ENCODE measurements around the gene UCP3. TPM values are rescaled to one million over a fixed set of nuclear protein-coding genes. Genes with fewer than 3 reads are reported as not detected.

The UCP3 gene
- total and polyA plus RNA-seq, 2 donors (not counting 1 experiment from before 2014, with no cell fraction given), result 8.9 to 11.0 TPM

DNA sequence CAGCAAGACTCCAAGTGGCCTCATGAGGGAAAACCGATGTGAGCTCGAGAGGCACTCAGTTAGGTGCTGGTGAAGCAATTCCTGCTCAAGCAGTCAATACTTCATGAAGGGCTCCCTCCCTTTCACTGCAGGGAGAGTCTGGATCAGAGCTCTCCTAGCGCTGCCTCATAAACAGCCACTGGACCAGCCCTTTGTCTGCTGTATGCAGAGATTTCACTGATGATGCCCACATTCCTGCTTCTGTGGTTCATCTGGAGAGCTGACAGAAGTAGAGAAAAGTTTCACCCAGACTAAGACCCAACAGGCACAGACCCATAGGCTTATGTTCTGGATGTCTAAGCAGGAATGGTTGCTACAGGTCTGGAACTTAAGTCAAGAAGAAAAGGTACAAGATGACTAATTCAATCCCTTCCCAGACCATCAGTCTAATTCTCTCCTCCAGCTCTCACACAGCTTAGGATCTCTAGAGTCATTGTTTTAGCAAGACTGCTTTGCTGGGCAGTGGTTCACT, 30.3 kb downstream of the UCP3 start:
- peaks cover 26 to 76% of the 10 kb centered on the region in 2 experiments for H3K36me3 ChIP-seq (replicated peaks in 1 of 2; ENCODE audit: control extremely low read depth in 1 of 2, control insufficient read depth in 1 of 2, extremely low read depth in 1 of 2, insufficient read depth in 2 of 2, low read length in 1 of 2)
- intact Hi-C loops (cut with micrococcal nuclease), result no loop called here
- H3K27me3 Mint-ChIP-seq, result no peaks in the 10 kb centered on the region
- TF ChIP-seq, protein P1, sequence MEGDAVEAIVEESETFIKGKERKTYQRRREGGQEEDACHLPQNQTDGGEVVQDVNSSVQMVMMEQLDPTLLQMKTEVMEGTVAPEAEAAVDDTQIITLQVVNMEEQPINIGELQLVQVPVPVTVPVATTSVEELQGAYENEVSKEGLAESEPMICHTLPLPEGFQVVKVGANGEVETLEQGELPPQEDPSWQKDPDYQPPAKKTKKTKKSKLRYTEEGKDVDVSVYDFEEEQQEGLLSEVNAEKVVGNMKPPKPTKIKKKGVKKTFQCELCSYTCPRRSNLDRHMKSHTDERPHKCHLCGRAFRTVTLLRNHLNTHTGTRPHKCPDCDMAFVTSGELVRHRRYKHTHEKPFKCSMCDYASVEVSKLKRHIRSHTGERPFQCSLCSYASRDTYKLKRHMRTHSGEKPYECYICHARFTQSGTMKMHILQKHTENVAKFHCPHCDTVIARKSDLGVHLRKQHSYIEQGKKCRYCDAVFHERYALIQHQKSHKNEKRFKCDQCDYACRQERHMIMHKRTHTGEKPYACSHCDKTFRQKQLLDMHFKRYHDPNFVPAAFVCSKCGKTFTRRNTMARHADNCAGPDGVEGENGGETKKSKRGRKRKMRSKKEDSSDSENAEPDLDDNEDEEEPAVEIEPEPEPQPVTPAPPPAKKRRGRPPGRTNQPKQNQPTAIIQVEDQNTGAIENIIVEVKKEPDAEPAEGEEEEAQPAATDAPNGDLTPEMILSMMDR (IDR thresholded peaks at IDR 0.05), result no peak
- no peak for TF ChIP-seq EZH2 (IDR thresholded peaks at IDR 0.05; ENCODE audit: borderline replicate concordance, insufficient read depth, low read depth, low read length, poor library complexity, severe bottlenecking)
- WGBS (ENCODE audit: insufficient coverage), result 100% methylated on average over 3 of the region's 3 CpGs
- H3K27ac ChIP-seq (ENCODE audit: low read length in 2 of 2), result peak overlapping the region; percentile 94 to 99
- peaks cover 71% of the 10 kb centered on the region for H4K20me1 ChIP-seq (ENCODE audit: control insufficient read depth, insufficient read depth, low read length, poor library complexity, severe bottlenecking)
- H3K9me3 Mint-ChIP-seq (ENCODE audit: insufficient read depth), result no peaks in the 10 kb centered on the region
- ChIA-PET CTCF (interaction anchor here (0.7 to 7.4 kb wide), 5 partner anchors 9 to 33 kb away, joined by 3 to 97 read pairs (median 12); no protein-coding TSS in a partner anchor), POLR2A (interaction anchor here (1.0 to 8.8 kb wide), 4 partner anchors 8 to 192 kb away, joined by 3 to 155 read pairs (median 40); partner anchors contain the start of genes C2CD3 and PPME1)
- H3K4me3 Mint-ChIP-seq, result peak overlapping the region; percentile 99
- H3K4me1 ChIP-seq (ENCODE audit: control insufficient read depth in 2 of 2, insufficient read depth in 2 of 2, low read length in 2 of 2), result peaks cover 74 to 81% of the 10 kb centered on the region in 2 donors
- ATAC-seq (ENCODE audit: low read depth), result no peak
- no peak overlapping the region for H2AFZ ChIP-seq (ENCODE audit: insufficient read depth, low read depth, low read length, poor library complexity, severe bottlenecking)
- peak overlapping the region; percentile 96 for H3K4me2 ChIP-seq (replicated peaks; ENCODE audit: low read depth, low read length, poor library complexity, severe bottlenecking)
- H3K4me1 Mint-ChIP-seq, result peaks cover 83% of the 10 kb centered on the region
- peak overlapping the region in 4 of 5 experiments; percentile 13 to 100 (median 90) for H3K4me3 ChIP-seq (ENCODE audit: control extremely low read depth in 1 of 5, extremely low read depth in 1 of 5, insufficient read depth in 1 of 5, low read depth in 2 of 5, low read length in 4 of 5)
- H3K27ac Mint-ChIP-seq, result peak overlapping the region; percentile 96
- H3K9ac ChIP-seq (ENCODE audit: low read length), result peak overlapping the region; percentile 97
- peaks cover 58% of the 10 kb centered on the region for H3K79me2 ChIP-seq (ENCODE audit: control insufficient read depth, insufficient read depth, low read length)
- H3K27me3 ChIP-seq (replicated peaks in 1 of 4; ENCODE audit: control extremely low read depth in 1 of 4, control insufficient read depth in 3 of 4, insufficient read depth in 4 of 4, low read length in 3 of 4), result no peaks in the 10 kb centered on the region
- DNase-seq, result no peak
- no peaks in the 10 kb centered on the region for H3K9me3 ChIP-seq (ENCODE audit: control extremely low read depth in 1 of 3, control insufficient read depth in 2 of 3, insufficient read depth in 1 of 3, low read length in 2 of 3)

DNA sequence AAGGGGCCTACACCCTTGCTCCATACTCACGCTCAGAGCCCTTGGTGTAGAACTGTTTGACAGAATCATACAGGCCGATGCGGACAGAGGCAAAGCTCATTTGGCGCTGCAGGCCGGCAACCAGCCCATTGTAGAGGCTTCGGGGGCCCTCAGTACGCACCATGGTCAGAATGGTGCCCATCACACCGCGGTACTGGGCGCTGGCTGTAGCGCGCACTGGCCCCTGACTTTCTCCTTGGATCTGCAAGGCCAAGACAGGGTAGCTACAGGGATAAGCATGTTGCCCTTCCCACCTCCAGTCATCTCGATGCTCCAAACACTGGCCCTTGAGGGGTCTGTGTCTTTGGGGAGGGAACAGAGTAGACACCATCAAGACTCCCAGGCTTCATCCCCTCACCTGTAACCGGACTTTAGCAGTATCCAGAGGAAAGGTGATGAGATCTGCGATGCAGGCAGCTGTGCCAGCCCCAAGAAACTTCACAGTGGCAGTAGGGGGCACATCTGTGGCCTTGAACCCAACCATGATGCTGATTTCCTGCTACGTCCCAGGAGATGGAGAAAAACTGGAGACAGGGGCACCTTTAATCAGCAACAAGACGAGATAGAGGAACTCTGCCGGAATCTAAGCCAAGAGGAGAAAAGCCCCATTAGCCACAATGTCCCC, 30.9 kb downstream of the UCP3 start:
- peaks cover 26 to 76% of the 10 kb centered on the region in 2 experiments for H3K36me3 ChIP-seq (replicated peaks in 1 of 2; ENCODE audit: control extremely low read depth in 1 of 2, control insufficient read depth in 1 of 2, extremely low read depth in 1 of 2, insufficient read depth in 2 of 2, low read length in 1 of 2)
- H3K9me3 Mint-ChIP-seq (ENCODE audit: insufficient read depth), result no peaks in the 10 kb centered on the region
- peak overlapping the region; percentile 94 to 99 for H3K27ac ChIP-seq (ENCODE audit: low read length in 2 of 2)
- WGBS (ENCODE audit: insufficient coverage), result 97% methylated on average over 17 of the region's 18 CpGs
- no peaks in the 10 kb centered on the region for H3K27me3 Mint-ChIP-seq
- H2AFZ ChIP-seq (ENCODE audit: insufficient read depth, low read depth, low read length, poor library complexity, severe bottlenecking), result no peak overlapping the region
- peak overlapping the region; percentile 97 for H3K9ac ChIP-seq (ENCODE audit: low read length)
- H3K79me2 ChIP-seq (ENCODE audit: control insufficient read depth, insufficient read depth, low read length), result peaks cover 58% of the 10 kb centered on the region
- no peaks in the 10 kb centered on the region for H3K9me3 ChIP-seq (ENCODE audit: control extremely low read depth in 1 of 3, control insufficient read depth in 2 of 3, insufficient read depth in 1 of 3, low read length in 2 of 3)
- H3K27ac Mint-ChIP-seq, result peak overlapping the region; percentile 96
- peaks cover 85% of the 10 kb centered on the region for H3K4me1 Mint-ChIP-seq
- H3K4me1 ChIP-seq (ENCODE audit: control insufficient read depth in 2 of 2, insufficient read depth in 2 of 2, low read length in 2 of 2), result peaks cover 77 to 83% of the 10 kb centered on the region in 2 donors
- ATAC-seq (ENCODE audit: low read depth) (no peak), DNase-seq (no peak)
- no peaks in the 10 kb centered on the region for H3K27me3 ChIP-seq (replicated peaks in 1 of 4; ENCODE audit: control extremely low read depth in 1 of 4, control insufficient read depth in 3 of 4, insufficient read depth in 4 of 4, low read length in 3 of 4)
- H3K4me2 ChIP-seq (replicated peaks; ENCODE audit: low read depth, low read length, poor library complexity, severe bottlenecking), result peak overlapping the region; percentile 96
- intact Hi-C loops (cut with micrococcal nuclease), result no loop called here
- POLR2A ChIA-PET, result interaction anchor here (1.0 to 8.8 kb wide), 2 partner anchors 7 to 24 kb away, joined by 3 to 155 read pairs; no protein-coding TSS in a partner anchor
- CTCF ChIA-PET, result interaction anchor here (0.7 to 7.4 kb wide), 4 partner anchors 10 to 16 kb away, joined by 3 to 97 read pairs (median 4); no protein-coding TSS in a partner anchor
- H3K4me3 ChIP-seq (ENCODE audit: control extremely low read depth in 1 of 5, extremely low read depth in 1 of 5, insufficient read depth in 1 of 5, low read depth in 2 of 5, low read length in 4 of 5), result peak overlapping the region in 3 of 5 experiments; percentile 5 to 97 (median 13)
- TF ChIP-seq, protein P1 (IDR thresholded peaks at IDR 0.05), result no peak
- TF ChIP-seq EZH2 (IDR thresholded peaks at IDR 0.05; ENCODE audit: borderline replicate concordance, insufficient read depth, low read depth, low read length, poor library complexity, severe bottlenecking), result no peak
- H3K4me3 Mint-ChIP-seq, result peak overlapping the region; percentile 99
- peaks cover 72% of the 10 kb centered on the region for H4K20me1 ChIP-seq (ENCODE audit: control insufficient read depth, insufficient read depth, low read length, poor library complexity, severe bottlenecking)

All from B cell (primary cell).